NCI-H2107 (cell line): Measurements from ENCODE around the gene SFTA2.
"Not testable (repeated sequence)": the region's sequence is repeated elsewhere in the genome, so short reads cannot be mapped to it uniquely, and the experiment has no call there.

Source experiments
- DNase-seq: peaks from one replicate; lab custom pipeline; 2025; lab: John Stamatoyannopoulos, UW

SFTA2 gene

DNA sequence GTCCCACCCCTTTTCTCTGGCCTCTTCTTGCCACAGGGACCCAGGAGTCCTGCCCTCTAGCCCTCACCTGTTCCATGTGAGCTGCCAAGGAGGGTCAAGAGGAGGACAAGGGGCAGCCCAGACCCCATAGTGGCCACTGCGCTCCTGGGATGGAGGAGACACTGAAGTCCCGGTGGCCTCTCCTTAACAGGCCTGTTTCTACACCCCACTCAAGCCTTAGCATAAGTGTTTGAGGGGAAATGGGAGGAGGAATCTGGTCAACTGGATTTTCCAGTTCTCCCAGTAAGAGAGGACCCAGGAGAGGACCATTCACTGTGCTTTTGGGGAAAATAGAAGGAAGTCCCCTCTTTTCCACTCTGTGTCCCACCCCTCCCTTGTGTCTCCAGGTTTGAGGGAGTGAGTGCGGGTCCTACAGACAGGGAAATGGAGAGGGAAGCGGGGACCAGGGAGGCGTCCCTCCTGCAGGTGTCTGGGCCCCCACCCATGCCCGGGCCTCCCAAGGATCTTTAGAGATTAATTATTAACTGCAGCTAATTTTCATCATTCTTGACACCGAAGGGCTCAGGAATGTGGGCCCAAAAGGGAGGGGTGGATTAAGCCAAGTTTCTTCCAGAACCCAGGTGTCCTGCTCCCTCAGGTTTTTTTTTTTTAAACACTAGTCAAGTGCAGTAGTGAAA, at the start of gene SFTA2:
Gene SFTA2, minus strand, starts transcription at position 202 of the 677 bp plus-strand sequence. Its CDS starts 74 bp downstream, at position 128.
- DNase-seq = no peak

DNA sequence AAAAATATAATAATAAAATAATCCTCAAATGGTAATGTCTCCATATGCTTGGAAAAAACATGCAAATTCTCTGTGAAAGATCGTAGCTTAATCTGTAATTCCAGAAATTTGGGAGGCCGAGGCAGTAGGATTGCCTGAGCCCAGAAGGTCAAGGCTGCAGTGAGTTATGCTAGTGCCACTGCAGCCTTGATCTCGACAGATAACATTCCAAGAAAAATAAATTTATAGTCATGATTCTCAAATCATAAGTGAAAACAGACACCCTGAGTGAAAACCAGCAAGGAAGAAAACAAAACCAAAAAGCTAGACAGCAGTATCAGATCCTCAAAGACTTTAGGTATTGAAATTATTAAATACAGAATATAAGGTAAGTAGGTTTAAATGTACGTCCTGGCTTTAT, 47.7 kb upstream of the SFTA2 start:
- no peak for DNase-seq

DNA sequence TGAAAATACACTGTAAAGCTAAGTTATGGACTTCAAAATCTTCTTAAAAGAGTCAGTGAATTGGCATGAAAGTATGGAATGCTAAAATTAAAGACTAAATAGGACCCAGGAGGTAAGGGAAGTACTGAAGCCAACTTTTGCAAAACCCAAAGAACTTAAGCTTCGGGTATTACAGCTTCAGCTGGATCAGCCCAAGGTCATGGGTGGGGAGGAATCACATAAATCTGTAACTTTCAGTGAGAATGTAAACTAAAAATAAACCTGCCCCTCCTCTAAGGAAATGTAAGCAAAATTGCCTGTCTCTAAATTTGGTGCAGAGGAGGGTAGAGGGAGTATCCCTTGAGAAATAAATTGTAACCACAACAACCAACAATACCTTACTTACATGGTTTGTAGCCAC, 47.2 kb upstream of the SFTA2 start:
- DNase-seq = no peak

DNA sequence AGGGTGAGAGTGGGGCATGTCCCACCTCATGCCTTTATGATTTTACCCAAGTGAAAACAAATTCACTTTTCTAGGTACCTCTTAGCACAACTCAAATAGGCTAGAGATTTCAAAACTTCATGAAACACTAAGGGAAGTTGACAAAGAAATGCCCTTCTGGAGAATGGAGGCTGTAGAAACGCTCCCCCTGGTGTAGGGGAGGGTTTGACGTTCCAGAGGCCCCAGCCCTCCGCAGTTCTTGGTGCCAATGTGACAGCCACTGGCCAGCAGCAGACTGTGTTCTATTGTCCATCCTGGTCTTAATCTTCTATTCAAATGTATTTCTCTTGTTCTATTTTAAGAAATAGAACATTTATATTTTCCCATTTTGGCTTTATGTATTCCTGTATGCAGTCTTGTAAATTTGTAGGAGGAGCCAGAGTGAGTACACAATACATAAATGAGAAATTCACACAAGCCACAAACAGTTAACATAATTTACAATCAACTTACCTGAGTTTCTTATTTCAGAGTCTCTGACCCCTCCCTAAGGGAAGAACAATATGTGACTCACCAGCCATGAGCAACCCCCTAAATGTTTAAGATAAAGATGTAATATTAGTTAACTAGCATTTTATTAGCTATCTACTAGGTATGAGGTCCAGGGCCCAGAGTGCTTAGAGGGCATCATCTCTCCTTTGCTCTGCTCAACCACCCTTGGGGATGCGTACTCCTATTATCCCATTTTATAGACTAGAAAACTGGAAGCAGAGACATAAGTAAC, 42.7 kb upstream of the SFTA2 start:
- DNase-seq = no peak

DNA sequence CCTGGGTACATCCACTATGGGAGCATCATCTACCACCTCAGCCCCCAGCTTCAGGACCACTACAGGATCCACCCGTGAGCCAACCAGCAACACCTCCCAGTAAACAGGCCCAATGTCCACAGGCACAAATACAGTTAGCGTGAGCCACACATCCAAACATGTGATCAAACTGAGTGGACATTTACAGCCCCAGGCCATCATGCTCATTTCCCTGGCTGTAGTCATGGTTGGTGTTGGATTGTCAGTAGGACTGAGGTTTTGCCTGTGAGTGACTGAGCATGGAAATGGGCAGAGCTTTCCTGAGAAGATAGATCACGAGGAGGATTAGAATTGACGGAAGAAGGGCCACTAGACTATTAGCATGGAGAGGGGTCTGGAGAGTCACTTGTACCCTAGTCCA, 40.8 kb upstream of the SFTA2 start:
- DNase-seq = no peak

DNA sequence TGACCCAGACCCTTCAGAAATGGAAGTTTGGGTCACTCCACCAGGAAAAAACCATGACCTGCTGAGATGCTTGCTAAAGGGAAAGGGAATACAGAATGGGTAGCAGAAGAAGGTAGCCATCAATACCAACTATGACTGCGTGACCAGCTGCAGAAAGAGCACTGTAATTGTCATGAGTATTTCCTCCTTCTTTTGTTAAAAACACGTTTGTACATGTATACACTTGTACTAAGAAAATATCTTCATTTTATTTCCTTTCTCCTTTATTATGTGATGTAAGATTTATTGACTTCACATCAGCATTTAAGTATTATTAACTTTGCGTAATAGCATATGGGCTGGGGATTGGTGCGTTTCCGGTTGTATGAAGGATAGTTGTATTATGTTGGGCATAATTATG, 39.0 kb upstream of the SFTA2 start:
- DNase-seq = no peak

DNA sequence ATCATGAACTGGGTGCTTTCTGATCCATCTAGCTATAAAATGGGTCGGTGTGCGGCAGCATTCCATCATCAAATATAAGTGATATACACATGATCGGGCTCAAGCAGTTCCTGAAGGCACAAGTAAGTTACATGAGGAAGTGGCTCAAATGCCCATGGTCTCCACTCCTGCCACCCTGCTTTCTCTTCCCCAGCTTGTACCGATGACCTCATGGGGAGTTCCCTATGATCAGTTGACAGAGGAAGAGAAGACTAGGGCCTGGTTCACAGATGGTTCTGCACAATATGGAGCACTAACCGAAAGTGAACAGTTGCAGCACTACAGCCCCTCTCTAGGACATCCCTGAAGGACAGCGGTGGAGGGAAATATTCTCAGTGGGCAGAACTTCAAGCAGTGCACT, 37.2 kb upstream of the SFTA2 start:
- DNase-seq = not testable (repeated sequence)

DNA sequence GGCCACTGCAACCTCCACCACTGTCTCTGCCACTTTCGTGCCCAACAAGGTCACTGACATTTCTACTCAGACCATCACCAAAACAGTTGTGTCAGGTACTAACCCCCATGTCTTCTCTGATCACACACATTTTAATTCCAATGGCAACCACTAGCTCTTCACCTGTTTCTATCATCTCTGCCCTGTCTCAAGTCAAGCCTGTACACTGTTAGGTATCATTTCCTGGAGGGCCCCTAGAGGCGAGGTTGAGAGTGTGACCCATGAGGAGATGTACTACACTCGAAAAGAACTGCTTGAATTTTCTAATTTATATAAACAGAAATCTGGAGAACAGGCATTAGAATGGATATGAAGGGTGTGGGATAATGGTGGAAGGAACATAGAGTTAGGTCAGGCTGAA, 34.2 kb upstream of the SFTA2 start:
- no peak for DNase-seq

DNA sequence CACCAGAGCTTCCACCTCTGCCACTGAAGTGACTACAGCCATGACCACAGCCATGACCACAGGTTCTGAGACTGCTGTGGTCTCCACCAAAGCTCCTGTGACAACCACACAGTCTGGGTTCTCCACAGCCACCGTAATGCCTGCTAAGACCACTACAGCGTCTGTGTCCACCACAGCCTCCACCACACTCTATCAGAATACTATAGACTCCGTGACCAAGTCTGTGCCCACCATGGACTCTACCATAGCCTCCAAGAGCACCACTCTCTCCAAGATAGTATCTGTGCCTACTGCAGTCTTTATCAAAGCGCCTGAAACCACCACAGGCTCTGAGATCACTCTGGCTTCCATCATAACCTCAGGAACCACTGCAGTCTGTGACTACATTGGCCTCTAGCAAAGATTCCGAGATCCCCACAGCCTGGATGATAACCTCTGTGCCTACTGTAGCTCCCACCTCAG, 33.2 kb upstream of the SFTA2 start:
- no peak for DNase-seq

DNA sequence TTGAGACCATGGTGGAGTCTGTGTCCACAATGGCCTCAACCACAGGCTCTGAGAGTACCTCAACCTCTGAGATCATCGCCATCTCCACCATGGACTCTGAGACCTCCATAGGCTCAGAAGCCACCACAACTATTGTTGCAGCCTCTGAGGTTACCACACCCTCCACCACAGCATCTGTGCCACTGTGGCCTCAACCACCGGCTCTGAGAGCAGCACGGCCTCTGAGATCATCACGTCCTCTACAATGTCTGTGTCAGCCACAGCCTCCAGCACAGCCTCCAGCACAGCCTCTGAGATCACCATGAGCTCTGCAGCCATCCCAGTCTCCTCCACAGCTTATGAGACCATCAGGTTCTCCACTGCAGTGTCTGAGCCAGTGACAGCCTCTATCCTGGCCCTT, 32.1 kb upstream of the SFTA2 start:
- no peak for DNase-seq

DNA sequence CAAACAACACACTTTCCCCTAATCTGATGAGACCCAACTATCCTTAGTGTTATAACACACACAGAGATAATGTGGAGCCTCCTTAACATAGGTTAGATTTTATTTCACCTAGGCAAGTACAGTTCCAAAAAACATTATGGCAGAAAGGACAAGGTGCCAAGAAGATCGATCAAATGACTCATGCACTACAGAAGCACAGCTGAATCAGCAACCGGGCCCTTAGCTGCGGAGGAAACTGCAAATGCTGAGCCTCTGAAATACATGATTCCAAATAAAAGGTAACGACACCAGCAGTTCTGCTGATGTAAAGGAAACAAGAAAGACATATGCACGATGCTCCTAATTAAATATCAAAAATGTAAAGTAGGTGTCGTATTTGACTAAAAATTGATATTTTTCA, 31.7 kb upstream of the SFTA2 start:
- no peak for DNase-seq

DNA sequence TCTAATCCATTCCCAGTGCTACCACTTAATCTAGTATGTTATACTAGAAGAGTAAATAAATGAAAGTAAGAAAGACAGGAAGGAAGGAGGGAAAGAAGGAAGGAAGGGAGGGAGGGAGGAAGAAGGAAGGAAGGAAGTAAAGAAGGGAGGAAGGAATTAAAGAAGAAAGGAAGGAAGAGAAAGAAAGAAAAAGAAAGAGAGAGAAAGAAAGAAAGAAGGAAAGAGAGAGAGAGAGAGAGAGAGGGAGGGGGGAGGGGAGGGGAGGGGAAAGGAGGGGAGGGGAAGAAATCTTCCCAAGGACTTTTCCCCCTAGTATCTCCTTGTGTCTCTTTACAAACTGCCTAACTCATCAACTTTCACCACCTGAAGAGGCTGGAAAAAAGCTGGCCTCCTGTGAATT, 30.7 kb upstream of the SFTA2 start:
- no peak for DNase-seq

DNA sequence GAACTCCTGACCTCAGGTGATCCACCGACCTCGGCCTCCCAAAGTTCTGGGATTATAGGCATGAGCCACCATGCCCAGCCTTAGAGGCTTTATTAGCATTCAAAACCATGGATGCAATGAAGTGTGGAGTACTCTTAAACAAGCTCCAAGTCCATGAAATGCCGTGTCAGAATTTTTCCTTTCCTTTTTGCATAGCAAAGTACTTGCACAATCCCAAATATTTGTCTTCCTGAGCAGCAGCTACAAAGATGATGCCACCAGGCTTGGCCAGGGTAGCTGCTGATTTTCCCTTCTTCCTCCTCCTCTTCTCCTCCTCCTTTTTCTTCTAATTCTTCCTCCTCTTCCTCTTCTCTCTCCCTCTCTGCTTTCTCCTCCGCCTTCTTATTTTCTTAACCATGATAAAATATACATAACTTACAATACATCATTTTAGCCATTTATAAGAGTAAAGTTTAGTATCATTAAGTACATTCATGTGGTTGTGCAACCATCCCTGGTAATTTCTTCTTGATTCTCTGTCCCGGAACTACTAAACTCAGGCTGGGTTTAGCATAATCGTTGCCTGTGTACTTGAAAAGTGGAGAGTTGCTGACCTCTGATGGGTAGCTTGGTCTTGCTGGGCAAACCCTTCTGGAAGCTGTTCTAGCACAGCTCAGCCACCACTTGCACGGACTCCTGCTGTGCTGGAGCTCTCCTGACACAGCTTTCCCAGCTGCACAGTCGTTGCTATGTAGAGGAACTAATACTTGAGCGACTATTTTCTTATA, 29.1 kb upstream of the SFTA2 start:
- no peak for DNase-seq

DNA sequence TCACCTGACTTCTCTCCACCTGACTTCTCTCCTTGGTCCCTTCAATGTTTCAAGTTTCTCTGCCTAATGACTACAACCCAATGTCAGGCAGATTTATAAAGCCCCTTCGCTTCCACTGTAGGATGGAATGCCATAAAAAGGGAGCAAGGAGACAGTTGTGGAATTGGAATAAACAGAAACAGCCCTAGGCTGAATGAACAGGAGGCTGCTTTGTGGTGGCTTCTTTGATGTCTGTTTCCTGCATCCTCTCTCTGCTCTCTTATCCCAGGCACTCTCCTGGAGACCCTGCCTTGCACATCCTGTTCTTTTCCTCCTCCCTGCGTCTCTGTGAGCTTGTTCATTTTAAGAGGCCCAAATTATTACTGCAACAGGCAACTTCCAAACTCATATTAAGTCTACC, 25.7 kb upstream of the SFTA2 start:
- DNase-seq = no peak

DNA sequence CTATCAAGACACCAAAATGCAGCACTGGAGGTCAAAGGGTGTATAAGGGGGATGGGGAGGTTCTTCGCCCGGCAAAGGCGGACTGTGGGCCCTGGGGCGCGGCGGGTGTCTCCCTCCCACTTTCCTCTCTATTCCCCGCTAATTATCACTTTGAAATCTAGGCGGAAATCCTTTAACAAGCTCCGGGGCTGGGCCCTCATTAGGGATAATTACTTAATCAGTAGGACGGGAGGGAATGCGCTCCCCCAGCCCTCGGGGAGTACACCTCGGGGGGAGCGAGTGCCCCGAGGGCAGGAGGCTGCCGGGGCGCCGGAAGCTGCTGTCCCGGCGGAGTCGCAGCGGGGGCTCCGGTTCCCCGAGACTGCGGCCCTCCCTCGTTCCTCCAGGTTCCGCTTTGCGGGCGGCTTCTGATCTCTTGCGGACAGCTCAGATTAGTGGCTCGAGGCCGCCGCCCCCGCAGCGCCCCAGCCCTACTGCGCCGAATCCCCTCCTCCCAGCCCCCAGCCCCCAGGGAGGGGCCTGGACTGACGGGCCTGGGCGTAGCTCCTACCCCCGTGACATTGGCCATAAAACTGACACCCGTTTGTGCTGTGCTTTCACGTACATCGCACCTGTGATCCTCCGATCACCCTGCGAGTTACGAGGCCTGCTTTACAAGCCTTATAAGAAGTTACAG, 23.5 kb upstream of the SFTA2 start:
- no peak for DNase-seq

DNA sequence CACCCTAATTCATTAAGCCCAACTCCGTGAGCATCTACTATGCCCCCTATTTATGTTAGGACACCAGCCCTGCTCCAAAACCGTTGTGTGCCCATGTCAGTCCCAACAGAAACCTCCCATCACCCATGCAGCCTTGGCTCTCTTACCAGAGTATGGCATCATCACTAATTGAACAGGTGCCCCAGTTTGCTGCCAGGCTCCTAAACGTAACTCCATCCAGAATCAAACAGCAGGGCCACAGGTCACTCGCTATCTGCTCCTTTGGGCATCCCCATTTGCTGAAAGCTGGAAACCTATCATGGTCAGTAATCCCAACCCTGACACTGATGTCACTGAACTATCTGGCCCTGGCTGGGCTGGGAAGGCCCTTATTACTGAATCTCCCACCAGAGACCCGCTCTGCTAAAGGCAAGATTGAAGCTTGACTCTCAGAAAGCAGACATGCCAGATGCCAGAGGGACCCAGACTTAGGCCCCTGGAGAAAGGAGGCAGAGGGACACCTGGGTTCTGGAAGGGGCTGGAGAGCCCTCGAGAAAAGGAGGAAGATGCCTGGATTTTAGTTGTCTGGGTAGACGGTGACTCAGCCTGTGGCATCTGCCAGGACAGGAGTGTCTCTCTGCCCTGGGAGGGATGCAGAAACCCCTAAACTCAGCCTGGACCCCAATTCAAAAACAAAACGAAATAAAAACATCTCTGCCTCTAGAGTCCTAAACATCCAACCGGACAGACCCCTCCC, 22.8 kb upstream of the SFTA2 start:
- no peak for DNase-seq

DNA sequence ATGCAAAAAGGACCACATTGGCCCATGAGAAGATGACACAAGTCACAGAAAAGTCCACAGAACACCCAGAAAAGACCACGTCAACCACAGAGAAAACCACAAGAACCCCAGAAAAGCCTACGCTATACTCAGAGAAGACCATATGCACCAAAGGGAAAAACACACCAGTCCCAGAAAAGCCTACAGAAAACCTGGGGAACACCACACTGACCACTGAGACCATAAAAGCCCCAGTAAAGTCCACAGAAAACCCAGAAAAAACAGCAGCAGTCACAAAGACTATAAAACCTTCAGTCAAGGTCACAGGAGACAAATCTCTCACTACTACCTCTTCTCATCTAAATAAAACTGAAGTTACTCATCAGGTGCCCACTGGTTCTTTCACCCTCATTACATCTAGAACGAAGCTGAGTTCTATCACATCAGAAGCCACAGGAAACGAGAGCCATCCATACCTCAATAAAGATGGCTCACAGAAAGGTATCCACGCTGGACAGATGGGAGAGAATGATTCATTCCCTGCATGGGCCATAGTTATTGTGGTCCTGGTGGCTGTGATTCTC, 20.0 kb upstream of the SFTA2 start:
- DNase-seq = no peak

DNA sequence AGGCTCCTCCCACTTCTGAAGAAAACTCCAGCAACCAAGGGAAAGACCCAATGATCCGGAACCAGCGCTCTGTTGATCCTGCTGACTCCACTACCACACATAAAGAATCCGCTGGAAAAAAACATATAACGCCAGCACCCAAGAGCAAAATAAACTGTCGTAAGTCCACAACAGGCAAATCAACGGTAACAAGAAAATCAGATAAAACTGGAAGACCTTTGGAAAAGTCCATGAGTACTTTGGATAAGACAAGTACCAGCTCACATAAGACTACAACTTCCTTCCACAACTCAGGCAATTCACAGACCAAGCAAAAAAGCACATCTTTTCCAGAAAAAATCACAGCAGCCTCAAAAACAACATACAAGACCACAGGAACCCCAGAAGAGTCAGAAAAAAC, 16.8 kb upstream of the SFTA2 start:
- DNase-seq = no peak

DNA sequence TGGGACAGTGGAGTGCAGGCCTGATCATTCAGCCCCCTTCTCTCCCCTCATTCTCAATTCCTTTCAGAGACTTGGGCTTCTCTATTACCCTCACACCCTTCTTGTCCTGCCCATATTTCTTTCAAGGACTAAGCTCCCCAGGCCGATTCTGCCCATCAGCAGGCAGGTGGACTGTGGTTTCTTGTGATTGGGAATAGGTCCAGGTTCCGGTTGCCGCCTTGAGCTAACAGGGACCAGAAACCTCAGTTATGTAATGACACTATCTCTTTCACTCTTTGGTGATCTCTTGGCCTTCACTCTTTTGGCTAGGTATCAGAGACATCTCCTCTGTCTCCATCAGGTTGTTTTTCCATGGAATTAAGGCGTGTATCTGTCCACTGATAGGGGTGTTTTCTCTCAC, 15.3 kb upstream of the SFTA2 start:
- no peak for DNase-seq

DNA sequence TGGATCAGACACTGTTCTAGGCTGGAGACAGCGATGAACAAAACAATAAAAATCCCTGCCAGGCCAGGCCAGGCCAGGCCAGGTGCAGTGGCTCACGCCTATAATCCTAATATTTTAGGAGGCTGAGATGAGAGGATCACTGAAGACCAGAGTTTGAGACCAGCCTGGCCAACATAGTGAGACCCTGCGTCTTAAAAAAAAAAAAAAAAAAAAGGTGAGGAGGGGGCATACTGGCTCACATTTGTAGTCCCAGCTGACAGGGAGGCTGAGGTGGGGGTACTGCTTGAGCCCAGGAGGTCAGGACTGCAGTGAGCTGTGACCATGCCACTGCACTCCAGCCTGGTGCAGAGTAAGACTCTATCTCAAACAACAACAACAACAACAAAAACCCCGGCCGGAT, 13.3 kb upstream of the SFTA2 start:
- no peak for DNase-seq

DNA sequence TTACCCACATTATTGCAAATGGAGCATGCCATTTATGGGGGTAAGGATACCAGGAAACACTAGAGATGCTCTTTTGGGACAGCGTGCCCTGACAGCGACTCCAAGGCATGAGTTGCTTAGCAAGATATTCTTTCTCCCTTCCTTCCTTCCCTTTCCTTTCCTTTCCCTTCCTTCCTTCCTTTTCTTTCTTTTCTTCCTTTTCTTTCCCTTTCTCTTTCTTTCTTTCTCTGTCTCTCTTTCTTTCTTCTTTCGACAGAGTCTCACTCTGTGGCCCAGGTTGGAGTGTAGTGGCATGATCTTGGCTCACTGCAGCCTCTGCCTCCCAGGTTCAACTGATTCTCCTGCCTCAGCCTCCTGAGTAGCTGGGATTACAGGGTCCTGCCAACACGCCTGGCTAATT, 12.1 kb upstream of the SFTA2 start:
- DNase-seq = no peak
